ENCODE measurements around the gene RNF157.

The RNF157 gene

GRCh38 chr17:76138234-76138895 lies 101.9 kb downstream of the RNF157 start:
- POLR2A ChIA-PET, result no interaction called here
- TF ChIP-seq ZNF645 (tag by site-specific recombination; IDR thresholded peaks at IDR 0.05) (no peak), ZNF623 (tag by site-specific recombination; IDR thresholded peaks at IDR 0.05) (no peak), ZNF174 (tag by site-specific recombination; IDR thresholded peaks at IDR 0.05) (no peak), SETDB1 (IDR thresholded peaks at IDR 0.05; ENCODE audit: insufficient read length, low read length) (no peak), ZFP3 (tag by site-specific recombination; IDR thresholded peaks at IDR 0.05; ENCODE audit: low read depth) (no peak), ZNF837 (tag by site-specific recombination; IDR thresholded peaks at IDR 0.05) (no peak), ZNF223 (tag by site-specific recombination; IDR thresholded peaks at IDR 0.05) (peak; percentile 82), PATZ1 (tag by site-specific recombination; IDR thresholded peaks at IDR 0.05) (peak; percentile 52; the same call in 1 of the 2 replicates), ZXDB (tag by site-specific recombination; IDR thresholded peaks at IDR 0.05) (no peak), GLIS2 (tag by site-specific recombination; IDR thresholded peaks at IDR 0.05) (peak; percentile 48; the same call in 1 of the 2 replicates), KLF16 (tag by site-specific recombination; IDR thresholded peaks at IDR 0.05) (no peak), ZNF76 (tag by site-specific recombination; IDR thresholded peaks at IDR 0.05; ENCODE audit: borderline replicate concordance, low read depth) (no peak), ZBTB20 (tag by site-specific recombination; IDR thresholded peaks at IDR 0.05) (peak; percentile 46), ZNF776 (tag by site-specific recombination; IDR thresholded peaks at IDR 0.05; ENCODE audit: borderline replicate concordance) (no peak), ZBTB10 (tag by site-specific recombination; IDR thresholded peaks at IDR 0.05) (no peak), ZNF596 (tag by site-specific recombination; IDR thresholded peaks at IDR 0.05) (no peak), ZNF792 (tag by site-specific recombination; IDR thresholded peaks at IDR 0.05) (no peak), ZIC2 (tag by site-specific recombination; IDR thresholded peaks at IDR 0.05) (peak; percentile 26; the same call in 1 of the 2 replicates), ZNF221 (tag by site-specific recombination; IDR thresholded peaks at IDR 0.05; ENCODE audit: borderline replicate concordance) (no peak), ZNF24 (tag by site-specific recombination; IDR thresholded peaks at IDR 0.05) (no peak), ZNF133 (tag by site-specific recombination; IDR thresholded peaks at IDR 0.05) (no peak), GLIS1 (tag by site-specific recombination; IDR thresholded peaks at IDR 0.05) (no peak)
- TF ChIP-seq, protein P1, sequence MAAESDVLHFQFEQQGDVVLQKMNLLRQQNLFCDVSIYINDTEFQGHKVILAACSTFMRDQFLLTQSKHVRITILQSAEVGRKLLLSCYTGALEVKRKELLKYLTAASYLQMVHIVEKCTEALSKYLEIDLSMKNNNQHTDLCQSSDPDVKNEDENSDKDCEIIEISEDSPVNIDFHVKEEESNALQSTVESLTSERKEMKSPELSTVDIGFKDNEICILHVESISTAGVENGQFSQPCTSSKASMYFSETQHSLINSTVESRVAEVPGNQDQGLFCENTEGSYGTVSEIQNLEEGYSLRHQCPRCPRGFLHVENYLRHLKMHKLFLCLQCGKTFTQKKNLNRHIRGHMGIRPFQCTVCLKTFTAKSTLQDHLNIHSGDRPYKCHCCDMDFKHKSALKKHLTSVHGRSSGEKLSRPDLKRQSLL (tag by site-specific recombination; IDR thresholded peaks at IDR 0.05), result peak; percentile 9; the same call in 1 of the 2 replicates
- TF ChIP-seq, protein P2, sequence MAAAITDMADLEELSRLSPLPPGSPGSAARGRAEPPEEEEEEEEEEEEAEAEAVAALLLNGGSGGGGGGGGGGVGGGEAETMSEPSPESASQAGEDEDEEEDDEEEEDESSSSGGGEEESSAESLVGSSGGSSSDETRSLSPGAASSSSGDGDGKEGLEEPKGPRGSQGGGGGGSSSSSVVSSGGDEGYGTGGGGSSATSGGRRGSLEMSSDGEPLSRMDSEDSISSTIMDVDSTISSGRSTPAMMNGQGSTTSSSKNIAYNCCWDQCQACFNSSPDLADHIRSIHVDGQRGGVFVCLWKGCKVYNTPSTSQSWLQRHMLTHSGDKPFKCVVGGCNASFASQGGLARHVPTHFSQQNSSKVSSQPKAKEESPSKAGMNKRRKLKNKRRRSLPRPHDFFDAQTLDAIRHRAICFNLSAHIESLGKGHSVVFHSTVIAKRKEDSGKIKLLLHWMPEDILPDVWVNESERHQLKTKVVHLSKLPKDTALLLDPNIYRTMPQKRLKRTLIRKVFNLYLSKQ (tag by site-specific recombination; IDR thresholded peaks at IDR 0.05; ENCODE audit: borderline replicate concordance), result no peak
- TF ChIP-seq, protein P3, sequence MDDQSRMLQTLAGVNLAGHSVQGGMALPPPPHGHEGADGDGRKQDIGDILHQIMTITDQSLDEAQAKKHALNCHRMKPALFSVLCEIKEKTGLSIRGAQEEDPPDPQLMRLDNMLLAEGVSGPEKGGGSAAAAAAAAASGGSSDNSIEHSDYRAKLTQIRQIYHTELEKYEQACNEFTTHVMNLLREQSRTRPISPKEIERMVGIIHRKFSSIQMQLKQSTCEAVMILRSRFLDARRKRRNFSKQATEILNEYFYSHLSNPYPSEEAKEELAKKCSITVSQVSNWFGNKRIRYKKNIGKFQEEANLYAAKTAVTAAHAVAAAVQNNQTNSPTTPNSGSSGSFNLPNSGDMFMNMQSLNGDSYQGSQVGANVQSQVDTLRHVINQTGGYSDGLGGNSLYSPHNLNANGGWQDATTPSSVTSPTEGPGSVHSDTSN (CRISPR knock-in tag; IDR thresholded peaks at IDR 0.05), result no peak
- Histone ChIP-seq H3K4me1 (ENCODE audit: control insufficient read depth, insufficient read depth, low read length) (peaks cover 9% of the 10 kb centered on the region), H3K9me3 (ENCODE audit: control insufficient read depth, insufficient read depth, low read depth, low read length) (no peaks in the 10 kb centered on the region), H3K27ac (ENCODE audit: extremely low read depth, low read depth, low read length) (no peak overlapping the region), H3K4me3 (ENCODE audit: low read depth, low read length) (no peak overlapping the region), H3K36me3 (ENCODE audit: control insufficient read depth in 2 of 2, insufficient read depth in 1 of 2, low read length in 2 of 2) (no peaks in the 10 kb centered on the region)
- CTCF ChIA-PET, result no interaction called here

Measured in HEK293 (cell line).